T-helper 9 cell (primary cell): ENCODE measurements around the gene KMT2C.
A peak's percentile ranks its signal among the peaks of the same experiment; 100 is the strongest.
"Not testable (repeated sequence)": the region's sequence is repeated elsewhere in the genome, so short reads cannot be mapped to it uniquely, and the experiment has no call there.

Source experiments
- DNase-seq: peaks from one replicate; pipeline ENCODE4 v3.0.0-alpha.2; 2020

KMT2C gene

GRCh38 chr7:152441168-152441567, 5.4 kb upstream of the KMT2C start:
- not testable (repeated sequence) for DNase-seq

GRCh38 chr7:152438017-152438416, 2.2 kb upstream of the KMT2C start:
- not testable (repeated sequence) for DNase-seq

GRCh38 chr7:152436931-152437575, 1.2 kb upstream of the KMT2C start:
- DNase-seq = not testable (repeated sequence)

GRCh38 chr7:152436111-152436930, 518 bp upstream of the KMT2C start:
- peak; percentile 92 for DNase-seq

GRCh38 chr7:152434511-152435383, 1.1 kb downstream of the KMT2C start:
- DNase-seq = peak; percentile 22

DNA sequence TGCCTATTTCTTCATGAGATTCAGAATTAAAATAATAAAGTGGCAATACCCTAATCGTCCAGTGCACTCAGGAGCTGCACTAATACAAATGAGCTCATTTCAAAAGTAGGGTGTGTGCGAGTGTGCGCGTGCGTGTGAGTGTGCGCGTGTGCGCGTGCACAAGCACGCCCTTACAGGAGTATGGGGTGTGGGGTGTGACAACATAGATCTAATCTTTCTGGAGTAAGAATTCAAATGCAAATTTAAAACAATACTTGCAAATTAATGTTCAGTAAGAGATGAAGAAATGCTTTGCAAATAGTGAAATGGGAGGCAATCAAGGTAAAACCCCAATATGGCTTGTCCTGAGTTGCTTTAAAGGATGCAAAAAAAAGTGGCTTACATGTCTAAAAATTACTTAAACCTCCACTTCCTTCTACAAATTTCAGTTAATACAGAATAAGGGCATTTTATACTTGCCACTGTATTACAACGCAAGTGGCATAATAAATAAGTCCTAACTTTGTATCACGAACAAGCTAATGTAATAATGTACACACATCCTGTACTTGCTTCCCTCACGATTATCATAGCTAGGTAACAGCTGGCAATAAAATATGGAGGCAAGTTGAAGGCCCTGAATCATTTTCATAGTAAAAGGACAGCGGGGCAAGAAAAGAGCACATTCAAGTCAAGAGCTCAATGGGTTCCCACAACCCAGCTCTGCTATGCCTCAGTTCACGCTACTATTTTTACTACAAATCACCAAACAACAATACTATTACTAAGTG, 1.9 kb downstream of the KMT2C start:
- peak; percentile 52 for DNase-seq

DNA sequence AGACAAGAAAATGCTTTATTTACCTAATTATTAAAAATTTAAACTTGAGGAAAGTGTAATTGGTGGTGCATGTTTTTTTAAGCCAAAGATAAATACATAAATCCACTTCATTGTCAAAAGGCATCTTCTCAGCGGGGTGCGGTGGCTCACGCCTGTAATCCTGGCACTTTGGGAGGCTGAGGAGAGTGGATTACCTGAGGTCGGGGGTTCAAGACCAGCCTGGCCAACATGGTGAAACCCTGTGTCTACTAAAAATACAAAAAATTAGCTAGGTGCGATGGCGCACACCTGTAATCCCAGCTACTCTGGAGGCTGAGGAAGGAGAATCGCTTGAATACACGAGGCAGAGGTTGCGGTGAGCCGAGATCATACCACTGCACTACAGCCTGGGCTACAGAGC, 3.1 kb downstream of the KMT2C start:
- not testable (repeated sequence) for DNase-seq

DNA sequence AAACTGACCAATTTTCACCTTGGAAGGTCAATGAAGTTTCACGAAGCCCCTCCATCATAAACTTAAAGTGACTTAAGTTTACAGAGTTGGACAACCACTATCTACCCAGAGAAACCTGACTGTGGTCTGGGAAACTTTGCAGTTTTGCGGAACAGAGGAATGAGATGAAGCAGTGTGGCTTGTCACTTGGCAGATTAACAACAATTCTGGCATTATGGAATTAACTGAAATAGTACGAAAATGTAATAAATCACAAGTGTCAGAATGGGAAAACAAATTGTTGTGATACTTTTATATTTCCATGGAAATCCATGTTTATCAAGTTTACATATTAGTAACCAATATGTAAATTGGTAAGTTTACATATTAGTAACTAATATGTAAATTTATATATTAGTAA, 4.9 kb downstream of the KMT2C start:
- DNase-seq = no peak

GRCh38 chr7:152430118-152430517, 5.7 kb downstream of the KMT2C start:
- DNase-seq = not testable (repeated sequence)

GRCh38 chr7:152424348-152425108, 11.3 kb downstream of the KMT2C start:
- no peak for DNase-seq

DNA sequence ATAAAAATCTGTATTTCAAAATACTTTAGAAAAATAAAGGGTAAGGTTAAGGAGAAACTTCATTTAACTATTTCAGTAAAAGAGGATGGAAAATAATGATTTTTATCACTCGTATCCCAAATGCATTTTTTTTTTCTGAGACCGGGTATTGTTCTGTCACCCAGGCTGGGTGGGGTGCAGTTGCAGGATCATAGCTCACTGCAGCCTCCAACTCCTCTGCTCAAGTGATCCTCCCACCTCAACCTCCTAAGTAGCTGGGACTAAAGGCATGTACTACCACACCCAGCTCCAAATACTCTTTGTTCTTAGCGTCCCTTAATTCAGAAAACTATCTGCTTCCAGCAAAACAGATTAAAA, 11.8 kb downstream of the KMT2C start:
- DNase-seq = no peak

GRCh38 chr7:152423171-152423570, 12.6 kb downstream of the KMT2C start:
- DNase-seq = not testable (repeated sequence)

DNA sequence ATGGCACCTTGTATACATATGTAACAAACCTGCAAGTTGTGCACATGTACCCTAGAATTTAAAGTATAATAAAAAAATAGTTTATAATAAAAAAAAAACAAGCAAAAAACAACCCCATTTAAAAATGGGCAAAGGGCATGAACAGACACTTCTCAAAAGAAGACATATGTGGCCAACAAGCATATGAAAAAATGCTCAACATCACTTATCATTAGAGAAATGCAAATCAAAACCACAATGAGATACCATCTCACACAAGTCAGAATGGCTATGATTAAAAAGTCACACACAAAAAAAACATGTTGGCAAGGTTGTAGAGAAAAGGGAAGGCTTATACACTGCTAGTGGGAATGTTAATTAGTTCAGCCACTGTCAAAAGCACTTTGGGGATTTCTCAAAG, 14.9 kb downstream of the KMT2C start:
- not testable (repeated sequence) for DNase-seq

DNA sequence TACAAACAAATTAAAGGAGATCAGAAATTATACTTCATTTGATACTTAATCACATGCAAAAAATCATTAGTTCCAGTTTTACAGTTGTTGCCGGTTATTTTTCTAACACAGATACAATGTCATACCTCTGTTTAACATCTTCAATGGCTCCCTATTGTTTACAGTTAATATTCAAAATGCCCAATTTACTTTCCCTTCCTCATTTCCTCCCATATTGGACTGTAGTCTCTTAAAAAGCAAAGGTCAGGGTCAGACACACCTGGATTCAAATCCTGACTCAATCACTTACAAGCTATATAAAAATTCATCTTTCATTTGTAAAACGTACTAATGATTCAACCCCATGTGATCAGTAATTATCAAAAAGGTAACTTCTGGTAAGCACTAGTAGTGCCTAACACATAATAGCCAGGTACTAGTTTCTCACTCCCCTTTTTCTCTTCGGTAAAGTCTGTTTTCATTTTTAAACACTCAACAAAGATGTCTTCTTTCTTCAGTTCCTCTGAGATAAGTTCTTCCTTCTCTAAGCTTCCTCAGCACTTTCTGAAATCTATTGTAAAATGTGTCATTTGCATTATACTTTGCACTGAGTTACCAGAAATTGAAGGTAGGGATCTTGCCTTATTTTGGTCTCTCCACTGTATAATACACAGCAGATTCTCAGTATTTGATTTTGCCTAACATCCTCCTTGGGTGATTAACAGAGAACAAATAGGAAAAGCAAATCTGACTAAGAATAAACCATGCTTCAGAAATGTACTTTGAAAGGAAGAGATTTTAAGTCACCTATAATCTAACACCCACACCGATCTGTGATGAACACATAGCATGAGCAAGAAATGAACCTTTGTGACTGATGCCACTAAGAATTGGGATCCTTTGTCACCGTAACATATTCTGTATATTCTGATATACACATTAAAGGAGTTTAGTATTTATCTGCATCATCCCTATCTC, 16.1 kb downstream of the KMT2C start:
- no peak for DNase-seq

DNA sequence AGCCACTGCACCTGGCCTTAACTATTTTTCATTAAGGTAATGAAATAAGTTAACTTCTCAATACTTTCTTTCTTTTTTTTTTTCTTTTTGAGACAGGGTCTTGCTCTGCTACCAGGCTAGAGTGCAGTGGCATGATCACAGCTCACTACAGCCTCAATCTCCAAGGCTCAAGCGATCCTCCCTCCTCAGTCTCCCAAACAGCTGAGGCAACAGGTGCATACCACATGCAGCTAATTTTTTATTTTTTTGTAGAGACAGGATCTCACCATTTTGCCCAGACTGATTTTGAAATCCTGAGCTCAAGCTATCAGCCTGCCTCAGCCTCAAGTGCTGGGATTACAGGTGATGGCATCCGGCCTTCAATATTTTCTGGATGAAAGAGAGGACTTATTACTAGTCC, 21.0 kb downstream of the KMT2C start:
- no peak for DNase-seq

DNA sequence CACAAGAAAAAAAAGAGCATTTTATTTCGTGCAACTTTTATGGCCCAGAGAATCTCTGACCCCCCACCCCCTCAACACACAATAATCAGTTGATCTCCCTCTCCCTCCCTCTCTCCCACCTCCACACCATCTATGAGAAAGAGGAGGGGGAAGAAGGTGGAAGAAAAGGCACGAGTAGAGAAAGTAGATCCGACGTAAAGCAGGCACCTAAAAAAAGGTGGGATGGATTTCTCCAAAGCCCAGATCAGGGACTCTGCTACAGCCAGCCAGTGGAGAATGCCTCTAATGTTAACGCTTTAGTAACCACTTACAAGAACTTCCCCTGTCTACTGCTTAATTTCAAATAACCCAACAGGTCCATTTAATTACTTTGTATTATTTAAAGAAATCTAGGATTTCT, 24.4 kb downstream of the KMT2C start:
- DNase-seq = no peak

GRCh38 chr7:152406491-152406890, 29.3 kb downstream of the KMT2C start:
- no peak for DNase-seq

DNA sequence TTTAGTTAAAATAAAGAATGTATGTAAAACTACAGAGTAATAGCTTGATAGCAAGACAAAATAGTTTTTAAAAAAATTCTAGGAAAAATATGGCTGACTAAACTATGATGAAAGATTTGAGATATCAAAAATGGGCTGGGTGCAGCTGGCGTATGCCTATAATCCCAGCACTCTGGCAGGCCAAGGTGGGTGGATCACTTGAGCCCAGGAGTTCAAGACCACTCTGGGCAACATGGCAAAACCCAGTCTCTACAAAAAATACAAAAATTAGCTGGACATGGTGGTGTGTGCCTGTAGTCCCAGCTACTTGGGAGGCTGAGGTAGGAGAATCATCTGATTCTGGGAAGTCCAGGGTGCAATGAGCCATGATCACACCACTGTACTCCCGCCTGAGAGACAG, 29.8 kb downstream of the KMT2C start:
- DNase-seq = not testable (repeated sequence)

DNA sequence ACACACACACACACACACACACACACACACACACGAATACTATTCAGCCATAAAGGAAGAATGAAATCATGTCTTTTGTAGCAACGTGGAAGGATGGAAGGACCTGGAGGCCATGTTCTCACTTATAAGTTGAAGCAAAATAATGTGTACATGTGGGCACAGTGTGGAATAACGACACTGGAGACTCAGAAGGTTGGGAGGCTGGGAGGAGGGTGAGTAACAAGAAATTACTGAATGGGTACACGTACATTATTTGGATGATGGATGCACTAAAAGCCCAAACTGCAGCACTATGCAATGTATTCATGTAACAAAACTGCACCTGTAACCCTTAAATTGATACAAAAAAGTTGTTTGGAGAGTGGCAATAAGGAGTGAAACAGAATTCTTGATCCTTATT, 32.1 kb downstream of the KMT2C start:
- no peak for DNase-seq

DNA sequence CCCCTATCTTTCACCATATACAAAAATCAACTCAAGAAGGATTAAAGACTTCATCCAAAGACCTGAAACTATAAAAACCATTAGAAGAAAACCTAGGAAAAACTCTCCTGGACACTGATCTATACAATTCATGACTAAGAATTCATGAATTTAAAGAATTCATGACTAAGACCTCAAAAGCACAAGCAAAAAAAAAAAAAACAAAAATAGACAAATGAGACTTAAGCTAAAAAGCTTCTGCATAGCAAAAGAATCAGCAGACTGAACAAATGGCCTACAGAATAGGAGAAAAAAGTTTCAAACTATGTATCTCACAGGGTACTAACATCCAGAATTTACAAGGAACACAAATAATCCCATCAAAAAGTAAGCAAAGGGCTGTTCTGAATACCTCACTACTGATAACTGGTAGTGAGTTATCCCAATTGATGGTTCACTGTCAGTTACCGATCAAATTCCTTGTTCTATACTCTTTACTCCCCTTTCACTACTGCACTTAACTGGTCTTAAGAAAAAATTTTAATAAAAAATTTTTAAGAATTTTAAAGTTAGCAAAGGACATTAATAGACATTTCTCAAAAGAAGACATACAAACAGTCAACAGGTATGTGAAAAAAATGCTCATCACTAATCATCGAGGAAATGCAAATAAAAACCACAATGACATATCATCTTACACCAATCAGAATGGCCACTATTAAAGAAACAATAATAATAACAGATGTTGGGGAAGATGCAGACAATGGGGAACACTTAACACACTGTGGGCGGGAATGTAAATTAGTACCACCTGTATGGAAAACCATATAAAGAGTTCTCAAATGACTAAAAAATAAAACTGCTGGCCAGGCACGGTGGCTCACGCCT, 33.2 kb downstream of the KMT2C start:
- no peak for DNase-seq
